H9 (cell line): ENCODE measurements around the gene EPB41L4B. TPM values are rescaled to one million over a fixed set of nuclear protein-coding genes. Genes with fewer than 3 reads are reported as not detected.
A peak's percentile ranks its signal among the peaks of the same experiment; 100 is the strongest.

Experiments
- DNase-seq: peaks from one replicate; pipeline ENCODE4 v3.0.0-alpha.2; 2017
- H2AFZ ChIP-seq: one replicate; pipeline ENCODE4 v1.6.1; 2013; ENCODE audit warnings: mild to moderate bottlenecking, low read length, control low read depth, moderate library complexity
- H2AK5ac ChIP-seq: 2 replicates; pipeline ENCODE4 v1.6.1; 2013; ENCODE audit warnings: low read length, control low read depth, mixed read lengths; ENCODE audit not compliant: insufficient read length
- H2BK120ac ChIP-seq: one replicate; pipeline ENCODE4 v1.6.1; 2013; ENCODE audit warnings: low read depth, mild to moderate bottlenecking, low read length, control low read depth, inconsistent platforms; ENCODE audit not compliant: poor library complexity, severe bottlenecking
- H2BK12ac ChIP-seq: 2 replicates; pipeline ENCODE4 v1.6.1; 2013; ENCODE audit warnings: low read length, control low read depth, mixed read lengths, low read depth; ENCODE audit not compliant: insufficient read length
- H2BK15ac ChIP-seq: 2 replicates; pipeline ENCODE4 v1.6.1; 2013; ENCODE audit warnings: low read depth, low read length, control low read depth
- H2BK20ac ChIP-seq: one replicate; pipeline ENCODE4 v1.6.1; 2013; ENCODE audit warnings: low read depth, mild to moderate bottlenecking, low read length, control low read depth, inconsistent platforms; ENCODE audit not compliant: poor library complexity, severe bottlenecking
- H2BK5ac ChIP-seq: 2 replicates; pipeline ENCODE4 v1.6.1; 2013; ENCODE audit warnings: low read length, control low read depth, mixed read lengths; ENCODE audit not compliant: insufficient read length
- H3K14ac ChIP-seq: 2 replicates; pipeline ENCODE4 v1.6.1; 2013; ENCODE audit warnings: low read length, control low read depth; ENCODE audit not compliant: insufficient read depth
- H3K18ac ChIP-seq: 2 replicates; pipeline ENCODE4 v1.6.1; 2013; ENCODE audit warnings: low read depth, mild to moderate bottlenecking, mixed read lengths, low read length, control low read depth; ENCODE audit not compliant: insufficient read length
- H3K23ac ChIP-seq: 2 replicates; pipeline ENCODE4 v1.6.1; 2013; ENCODE audit warnings: low read length, control low read depth, mixed read lengths, low read depth; ENCODE audit not compliant: insufficient read length
- H3K23me2 ChIP-seq: 2 replicates; pipeline ENCODE4 v1.6.1; 2013; ENCODE audit warnings: low read depth, mild to moderate bottlenecking, mixed read lengths, low read length, control low read depth; ENCODE audit not compliant: insufficient read length, poor library complexity, severe bottlenecking
- H3K27ac ChIP-seq: 2 replicates; pipeline ENCODE4 v1.5.1; 2013; ENCODE audit warnings: low read length, control low read depth, mixed read lengths, low read depth; ENCODE audit not compliant: insufficient read length
- H3K27me3 ChIP-seq: 2 replicates; pipeline ENCODE4 v1.6.1; 2013; ENCODE audit warnings: low read length, control low read depth, inconsistent platforms; ENCODE audit not compliant: insufficient read depth
- H3K4ac ChIP-seq: 2 replicates; pipeline ENCODE4 v1.6.1; 2013; ENCODE audit warnings: low read depth, mild to moderate bottlenecking, control low read depth, inconsistent platforms, low read length, moderate library complexity
- H3K4me1 ChIP-seq: 2 replicates; pipeline ENCODE4 v1.6.1; 2013; ENCODE audit warnings: low read length, control low read depth, inconsistent platforms; ENCODE audit not compliant: insufficient read depth
- H3K4me2 ChIP-seq: 2 replicates; pipeline ENCODE4 v1.6.1; 2013; ENCODE audit warnings: low read length, control low read depth, mixed read lengths; ENCODE audit not compliant: insufficient read length, insufficient read depth
- H3K56ac ChIP-seq: 2 replicates; pipeline ENCODE4 v1.6.1; 2013; ENCODE audit warnings: low read depth, mild to moderate bottlenecking, mixed read lengths, low read length, control low read depth; ENCODE audit not compliant: insufficient read length
- H3K79me1 ChIP-seq: 2 replicates; pipeline ENCODE4 v1.6.1; 2013; ENCODE audit warnings: low read depth, mild to moderate bottlenecking, moderate library complexity, low read length, control low read depth, inconsistent platforms; ENCODE audit not compliant: insufficient read depth, poor library complexity, severe bottlenecking
- H3K79me2 ChIP-seq: 2 replicates; pipeline ENCODE4 v1.6.1; 2013; ENCODE audit warnings: low read length, control low read depth, inconsistent platforms; ENCODE audit not compliant: insufficient read depth
- H3K9ac ChIP-seq: 2 replicates; pipeline ENCODE4 v1.6.1; 2013; ENCODE audit warnings: low read length, control low read depth, mixed read lengths; ENCODE audit not compliant: insufficient read length; ENCODE audit errors: extremely low read depth
- H3K9me3 ChIP-seq: one replicate; pipeline ENCODE4 v1.6.1; 2013; ENCODE audit warnings: low read depth, low read length, inconsistent platforms; ENCODE audit not compliant: control insufficient read depth
- H3T11ph ChIP-seq: one replicate; pipeline ENCODE4 v1.6.1; 2013; ENCODE audit warnings: mild to moderate bottlenecking, low read length, control low read depth, inconsistent platforms
- H4K20me1 ChIP-seq: one replicate; pipeline ENCODE4 v1.6.1; 2013; ENCODE audit not compliant: control insufficient read depth, insufficient read length, insufficient read depth
- H4K5ac ChIP-seq: 2 replicates; pipeline ENCODE4 v1.6.1; 2013; ENCODE audit warnings: low read depth, mild to moderate bottlenecking, mixed read lengths, low read length, control low read depth; ENCODE audit not compliant: insufficient read length
- H4K8ac ChIP-seq: replicated peaks from 2 replicates; pipeline ENCODE4 v1.6.1; 2013; ENCODE audit warnings: low read length, control low read depth, mixed read lengths, low read depth; ENCODE audit not compliant: insufficient read length
- H4K91ac ChIP-seq: 2 replicates; pipeline ENCODE4 v1.6.1; 2013; ENCODE audit warnings: low read depth, mild to moderate bottlenecking, moderate library complexity, mixed read lengths, low read length, control low read depth; ENCODE audit not compliant: insufficient read length
- H3K27ac Mint-ChIP-seq, 3 experiments: 2 replicates in 2 of 3; 3 replicates in 1 of 3; pipeline ENCODE4 v1.8.0; 2020 to 2021; ENCODE audit warnings: mixed read lengths in 3 of 3, mild to moderate bottlenecking in 1 of 3, moderate library complexity in 1 of 3
- H3K27me3 Mint-ChIP-seq: 2 replicates; pipeline ENCODE4 v1.8.0; 2021; ENCODE audit warnings: low read depth, mild to moderate bottlenecking, moderate library complexity, mixed read lengths
- H3K36me3 Mint-ChIP-seq, 3 experiments: 2 replicates in 2 of 3; 3 replicates in 1 of 3; pipeline ENCODE4 v1.8.0; 2020 to 2021; ENCODE audit warnings: low read depth in 3 of 3, mixed read lengths in 3 of 3; ENCODE audit not compliant: insufficient read depth in 1 of 3
- H3K4me1 Mint-ChIP-seq, 2 experiments: 2 replicates each; pipeline ENCODE4 v1.8.0; 2020; ENCODE audit warnings: mixed read lengths in 2 of 2
- H3K4me3 Mint-ChIP-seq, 2 experiments: 2 replicates in 1 of 2; 3 replicates in 1 of 2; pipeline ENCODE4 v1.8.0; 2020 to 2021; ENCODE audit warnings: mild to moderate bottlenecking in 2 of 2, mixed read lengths in 2 of 2, moderate library complexity in 1 of 2
- H3K9me3 Mint-ChIP-seq, 2 experiments: 2 replicates in 1 of 2; 3 replicates in 1 of 2; pipeline ENCODE4 v1.8.0; 2020; ENCODE audit warnings: mild to moderate bottlenecking in 2 of 2, mixed read lengths in 2 of 2, moderate library complexity in 1 of 2
- WGBS: extraction: QIAGEN DNeasy Blood & Tissue Kit; methylation state at CpG from one replicate; pipeline ENCODE4 v1.1.7; 2013; ENCODE audit warnings: missing lambda C conversion rate, low lambda C conversion rate, mixed read lengths; ENCODE audit not compliant: insufficient read length; ENCODE audit errors: extremely low coverage; 5-methylcytosine and 5-hydroxymethylcytosine counted together
- total RNA-seq: library from RNA; stranded (reverse); gene quantifications from 2 replicates; pipeline ENCODE4 v1.2.1, GENCODE V29; 2021
- TF ChIP-seq, protein P1 (sequence below): fragments of 200-600 bp; sonication (generic); conservative IDR thresholded peaks from 3 replicates; pipeline ENCODE4 v1.8.0; 2021; ENCODE audit warnings: antibody characterized with exemption, mild to moderate bottlenecking

The EPB41L4B gene
- total RNA-seq, 1 experiment from 2014 or later: 18.9 TPM

DNA sequence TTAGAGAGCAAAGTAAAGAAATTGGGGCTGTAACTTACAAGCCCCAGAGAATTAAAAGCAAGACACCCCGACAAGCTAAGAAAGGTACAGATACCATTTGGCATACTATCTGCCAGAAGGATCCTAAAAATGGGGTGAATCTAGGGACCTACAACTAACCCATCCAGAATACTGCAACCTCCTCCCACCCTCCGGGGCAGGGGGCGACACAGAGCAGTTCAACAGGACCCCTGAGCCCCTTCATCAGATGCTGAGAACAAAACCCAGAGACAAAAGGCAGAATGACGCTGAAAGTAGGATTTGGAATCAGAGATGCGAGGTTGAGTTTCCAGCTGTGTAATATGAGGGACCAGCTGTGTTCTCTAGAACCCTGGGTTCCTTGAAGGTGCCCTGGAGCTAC, 71.2 kb downstream of the EPB41L4B start:
- H3T11ph ChIP-seq: no peak overlapping the region
- Mint-ChIP-seq H3K27me3 (no peaks in the 10 kb centered on the region; the same call in 1 of the 2 replicates), H3K27ac (peak overlapping the region; percentile 45 to 84 (median 68); a peak in 5 of 7 replicates), H3K9me3 (no peaks in the 10 kb centered on the region), H3K4me3 (no peak overlapping the region), H3K4me1 (peaks cover 30 to 36% of the 10 kb centered on the region in 2 experiments), H3K36me3 (peaks cover 5 to 33% (median 18%) of the 10 kb centered on the region in 3 experiments; a peak in 6 of 7 replicates)
- H4K8ac ChIP-seq: no peak overlapping the region
- no peak overlapping the region for H3K23ac ChIP-seq
- H3K4me2 ChIP-seq: no peak overlapping the region
- no peak overlapping the region for H4K91ac ChIP-seq
- H3K27ac ChIP-seq: no peak overlapping the region
- H3K14ac ChIP-seq: no peak overlapping the region
- no peak overlapping the region for H4K5ac ChIP-seq
- no peak overlapping the region for H3K56ac ChIP-seq
- no CpG with 5 or more reads among the region's 5 CpGs for WGBS
- H3K4ac ChIP-seq: no peak overlapping the region
- H3K79me2 ChIP-seq: no peaks in the 10 kb centered on the region
- no peaks in the 10 kb centered on the region for H3K4me1 ChIP-seq
- TF ChIP-seq, protein P1, sequence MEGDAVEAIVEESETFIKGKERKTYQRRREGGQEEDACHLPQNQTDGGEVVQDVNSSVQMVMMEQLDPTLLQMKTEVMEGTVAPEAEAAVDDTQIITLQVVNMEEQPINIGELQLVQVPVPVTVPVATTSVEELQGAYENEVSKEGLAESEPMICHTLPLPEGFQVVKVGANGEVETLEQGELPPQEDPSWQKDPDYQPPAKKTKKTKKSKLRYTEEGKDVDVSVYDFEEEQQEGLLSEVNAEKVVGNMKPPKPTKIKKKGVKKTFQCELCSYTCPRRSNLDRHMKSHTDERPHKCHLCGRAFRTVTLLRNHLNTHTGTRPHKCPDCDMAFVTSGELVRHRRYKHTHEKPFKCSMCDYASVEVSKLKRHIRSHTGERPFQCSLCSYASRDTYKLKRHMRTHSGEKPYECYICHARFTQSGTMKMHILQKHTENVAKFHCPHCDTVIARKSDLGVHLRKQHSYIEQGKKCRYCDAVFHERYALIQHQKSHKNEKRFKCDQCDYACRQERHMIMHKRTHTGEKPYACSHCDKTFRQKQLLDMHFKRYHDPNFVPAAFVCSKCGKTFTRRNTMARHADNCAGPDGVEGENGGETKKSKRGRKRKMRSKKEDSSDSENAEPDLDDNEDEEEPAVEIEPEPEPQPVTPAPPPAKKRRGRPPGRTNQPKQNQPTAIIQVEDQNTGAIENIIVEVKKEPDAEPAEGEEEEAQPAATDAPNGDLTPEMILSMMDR: peak; percentile 66
- no peak overlapping the region for H3K18ac ChIP-seq
- no peaks in the 10 kb centered on the region for H3K79me1 ChIP-seq
- H3K9me3 ChIP-seq: no peaks in the 10 kb centered on the region
- H2AK5ac ChIP-seq: no peak overlapping the region
- H2BK120ac ChIP-seq: no peak overlapping the region
- no peak overlapping the region for H2AFZ ChIP-seq
- no peak overlapping the region for H2BK15ac ChIP-seq
- H4K20me1 ChIP-seq: no peaks in the 10 kb centered on the region
- H3K23me2 ChIP-seq: no peaks in the 10 kb centered on the region
- H3K9ac ChIP-seq: no peak overlapping the region
- H2BK5ac ChIP-seq: no peak overlapping the region
- H3K27me3 ChIP-seq: no peaks in the 10 kb centered on the region
- no peak overlapping the region for H2BK20ac ChIP-seq
- no peak overlapping the region for H2BK12ac ChIP-seq
- DNase-seq: peak; percentile 47
